Liver (tissue), 9 donors: ENCODE results near the gene ENGASE. TPM values are rescaled to one million over a fixed set of nuclear protein-coding genes. Genes with fewer than 3 reads are reported as not detected.

ENCODE experiments used
- DNase-seq: peaks from one replicate; pipeline ENCODE4 v3.0.0-alpha.2; 2017; ENCODE audit warnings: low spot score
- H3K27ac ChIP-seq, 2 donors: one replicate each; pipeline ENCODE4 v1.7.0; 2013; ENCODE audit warnings: inconsistent platforms in 2 of 2, low read length in 2 of 2, control low read depth in 1 of 2, low read depth in 1 of 2, mild to moderate bottlenecking in 1 of 2
- H3K27me3 ChIP-seq, 4 donors: one replicate each; pipeline versions ENCODE4 v1.6.1 to v1.7.0; 2013; ENCODE audit warnings: low read length in 3 of 4, inconsistent platforms in 1 of 4, mild to moderate bottlenecking in 1 of 4, moderate library complexity in 1 of 4; ENCODE audit not compliant: control insufficient read depth in 4 of 4, insufficient read depth in 4 of 4
- H3K36me3 ChIP-seq, 4 donors: one replicate each; pipeline versions ENCODE4 v1.6.1 to v1.7.0; 2013; ENCODE audit warnings: low read length in 3 of 4, mild to moderate bottlenecking in 3 of 4, low read depth in 1 of 4, moderate library complexity in 1 of 4; ENCODE audit not compliant: control insufficient read depth in 4 of 4, insufficient read depth in 3 of 4
- H3K4me1 ChIP-seq, 4 donors: one replicate each; pipeline versions ENCODE4 v1.6.1 to v1.7.0; 2013; ENCODE audit warnings: low read length in 3 of 4, mild to moderate bottlenecking in 3 of 4, moderate library complexity in 1 of 4; ENCODE audit not compliant: control insufficient read depth in 4 of 4, insufficient read depth in 4 of 4
- H3K4me3 ChIP-seq, 3 donors: one replicate each; pipeline versions ENCODE4 v1.6.1 to v1.7.0; 2013; ENCODE audit warnings: low read length in 3 of 3, control low read depth in 1 of 3, low read depth in 1 of 3, mild to moderate bottlenecking in 1 of 3
- H3K9ac ChIP-seq, 2 donors: one replicate each; pipeline ENCODE4 v1.7.0; 2013; ENCODE audit warnings: low read length in 2 of 2, mild to moderate bottlenecking in 2 of 2, moderate library complexity in 2 of 2, control low read depth in 1 of 2, low read depth in 1 of 2
- H3K9me3 ChIP-seq, 4 donors: one replicate each; pipeline versions ENCODE4 v1.6.1 to v1.7.0; 2013; ENCODE audit warnings: low read length in 3 of 4; ENCODE audit not compliant: control insufficient read depth in 4 of 4
- EGR1 ChIP-seq, 2 donors: IDR thresholded peaks; 2 replicates each; pipeline ENCODE4 v1.6.1; 2016 to 2018; ENCODE audit warnings: antibody characterized with exemption in 2 of 2, low read depth in 2 of 2
- FOXA1 ChIP-seq: IDR thresholded peaks from 2 replicates; pipeline ENCODE4 v1.6.1; 2016; ENCODE audit warnings: antibody characterized with exemption
- FOXA2 ChIP-seq: IDR thresholded peaks from 2 replicates; pipeline ENCODE4 v1.6.1; 2016; ENCODE audit warnings: antibody characterized with exemption
- GABPA ChIP-seq, 2 donors: IDR thresholded peaks in 1 of 2; conservative IDR thresholded peaks in 1 of 2; 2 replicates each; pipeline ENCODE4 v1.6.1; 2016; ENCODE audit warnings: antibody characterized with exemption in 2 of 2, mild to moderate bottlenecking in 1 of 2, moderate library complexity in 1 of 2
- HNF4A ChIP-seq, 2 donors: conservative IDR thresholded peaks; 2 replicates each; pipeline ENCODE4 v1.6.1; 2016; ENCODE audit warnings: antibody characterized with exemption in 2 of 2, mild to moderate bottlenecking in 2 of 2
- HNF4G ChIP-seq: IDR thresholded peaks from 2 replicates; pipeline ENCODE4 v1.6.1; 2016; ENCODE audit warnings: antibody characterized with exemption
- JUND ChIP-seq, 2 donors: IDR thresholded peaks; 2 replicates each; pipeline ENCODE4 v1.6.1; 2016; ENCODE audit warnings: antibody characterized with exemption in 2 of 2
- NR2F2 ChIP-seq: IDR thresholded peaks from 2 replicates; pipeline ENCODE4 v1.6.1; 2016; ENCODE audit warnings: antibody characterized with exemption
- RAD21 ChIP-seq, 2 donors: IDR thresholded peaks; 2 replicates each; pipeline ENCODE4 v1.6.1; 2016; ENCODE audit warnings: antibody characterized with exemption in 2 of 2, mild to moderate bottlenecking in 2 of 2
- RXRA ChIP-seq, 2 donors: IDR thresholded peaks; 2 replicates each; pipeline ENCODE4 v1.6.1; 2017 to 2018; ENCODE audit warnings: antibody characterized with exemption in 2 of 2, mild to moderate bottlenecking in 1 of 2
- SP1 ChIP-seq: IDR thresholded peaks from 2 replicates; pipeline ENCODE4 v1.6.1; 2018; ENCODE audit warnings: antibody characterized with exemption, mild to moderate bottlenecking
- TAF1 ChIP-seq: conservative IDR thresholded peaks from 2 replicates; pipeline ENCODE4 v1.6.1; 2016; ENCODE audit warnings: antibody characterized with exemption, mild to moderate bottlenecking
- YY1 ChIP-seq: IDR thresholded peaks from 2 replicates; pipeline ENCODE4 v1.6.1; 2016; ENCODE audit warnings: antibody characterized with exemption, mild to moderate bottlenecking
- WGBS: extraction: QIAGEN DNeasy Blood & Tissue Kit; methylation state at CpG from one replicate; pipeline ENCODE4 v1.1.7; 2013; 5-methylcytosine and 5-hydroxymethylcytosine counted together
- polyA plus RNA-seq, 2 donors: library from polyadenylated mRNA; stranded (reverse) in 1 of 2; unstranded in 1 of 2; fragments of 200-250 nt in 1 of 2; fragments of >200 nt in 1 of 2; fragmentation: Nextera tagmentation in 1 of 2; extraction: Ambion mirVana in 1 of 2; gene quantifications; one replicate each; pipeline versions ENCODE4 v1.2.1 to v1.2.3, GENCODE V29; 2013 to 2015
- total RNA-seq, 2 donors: library from RNA; depleted of rRNA; stranded (reverse); fragments of >200 nt; gene quantifications; one replicate each; pipeline ENCODE4 v1.2.3, GENCODE V29; 2014
- TF ChIP-seq, protein P1 (sequence below): IDR thresholded peaks from 2 replicates; pipeline ENCODE4 v1.6.1; 2016; ENCODE audit warnings: antibody characterized with exemption
- TF ChIP-seq, protein P2 (sequence below): IDR thresholded peaks from 2 replicates; pipeline ENCODE4 v1.6.1; 2016; ENCODE audit warnings: antibody characterized with exemption, mild to moderate bottlenecking
- TF ChIP-seq, protein P3 (sequence below): IDR thresholded peaks from 2 replicates; pipeline ENCODE4 v1.6.1; 2016; ENCODE audit warnings: antibody characterized with exemption
- donor health status: healthy.
- donor health status: healthy.
- donor health status: healthy.
- donor health status: healthy.
- donor health status: healthy.

Gene ENGASE
- total and polyA plus RNA-seq, 4 donors = 5.2 to 33.6 (median 7.8) TPM

DNA sequence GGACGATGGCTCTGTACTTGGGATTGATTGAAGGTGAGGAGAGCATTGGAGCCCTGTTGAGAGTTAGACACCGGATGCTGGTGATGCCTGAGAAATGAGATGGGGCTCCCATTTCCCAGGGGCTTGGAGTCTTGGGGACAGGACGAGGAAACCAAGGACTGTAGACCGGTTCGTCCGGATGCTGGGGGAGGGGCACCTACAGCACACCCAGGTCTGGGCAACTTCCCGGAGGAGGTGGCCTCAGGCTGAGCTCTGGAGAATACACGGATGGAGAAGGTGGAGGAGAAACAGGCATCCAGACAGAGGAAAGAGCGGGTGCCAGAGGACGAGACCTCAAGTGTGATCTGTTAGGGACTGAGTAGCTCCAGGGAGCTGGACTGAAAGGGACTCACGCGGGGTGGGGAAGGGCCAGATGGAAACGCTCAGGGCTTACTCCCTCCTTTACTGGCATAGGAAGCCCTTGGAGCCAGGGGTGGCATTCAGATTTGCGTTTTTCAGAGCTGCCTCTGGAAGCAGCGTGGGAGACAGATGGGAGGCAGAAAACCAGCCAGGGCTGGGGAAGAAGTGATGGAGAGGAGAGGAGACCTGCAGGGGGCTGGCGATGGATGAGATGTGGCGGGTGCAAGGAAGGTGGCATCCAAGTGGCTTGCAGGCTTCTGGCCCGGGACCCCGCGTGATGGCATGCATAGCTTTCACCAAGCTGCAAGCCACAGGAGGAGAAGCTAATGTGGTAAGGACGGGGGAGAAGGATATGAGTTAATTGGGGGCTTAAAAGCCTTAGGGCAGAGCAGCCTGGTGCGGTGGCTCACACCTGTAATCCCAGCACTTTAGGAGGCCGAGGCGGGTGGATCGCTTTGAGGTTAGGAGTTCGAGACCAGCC, 42.4 kb upstream of the ENGASE start (continued):
- TF ChIP-seq, protein P1, sequence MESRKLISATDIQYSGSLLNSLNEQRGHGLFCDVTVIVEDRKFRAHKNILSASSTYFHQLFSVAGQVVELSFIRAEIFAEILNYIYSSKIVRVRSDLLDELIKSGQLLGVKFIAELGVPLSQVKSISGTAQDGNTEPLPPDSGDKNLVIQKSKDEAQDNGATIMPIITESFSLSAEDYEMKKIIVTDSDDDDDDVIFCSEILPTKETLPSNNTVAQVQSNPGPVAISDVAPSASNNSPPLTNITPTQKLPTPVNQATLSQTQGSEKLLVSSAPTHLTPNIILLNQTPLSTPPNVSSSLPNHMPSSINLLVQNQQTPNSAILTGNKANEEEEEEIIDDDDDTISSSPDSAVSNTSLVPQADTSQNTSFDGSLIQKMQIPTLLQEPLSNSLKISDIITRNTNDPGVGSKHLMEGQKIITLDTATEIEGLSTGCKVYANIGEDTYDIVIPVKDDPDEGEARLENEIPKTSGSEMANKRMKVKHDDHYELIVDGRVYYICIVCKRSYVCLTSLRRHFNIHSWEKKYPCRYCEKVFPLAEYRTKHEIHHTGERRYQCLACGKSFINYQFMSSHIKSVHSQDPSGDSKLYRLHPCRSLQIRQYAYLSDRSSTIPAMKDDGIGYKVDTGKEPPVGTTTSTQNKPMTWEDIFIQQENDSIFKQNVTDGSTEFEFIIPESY = no peak
- TF ChIP-seq YY1 = no peak

DNA sequence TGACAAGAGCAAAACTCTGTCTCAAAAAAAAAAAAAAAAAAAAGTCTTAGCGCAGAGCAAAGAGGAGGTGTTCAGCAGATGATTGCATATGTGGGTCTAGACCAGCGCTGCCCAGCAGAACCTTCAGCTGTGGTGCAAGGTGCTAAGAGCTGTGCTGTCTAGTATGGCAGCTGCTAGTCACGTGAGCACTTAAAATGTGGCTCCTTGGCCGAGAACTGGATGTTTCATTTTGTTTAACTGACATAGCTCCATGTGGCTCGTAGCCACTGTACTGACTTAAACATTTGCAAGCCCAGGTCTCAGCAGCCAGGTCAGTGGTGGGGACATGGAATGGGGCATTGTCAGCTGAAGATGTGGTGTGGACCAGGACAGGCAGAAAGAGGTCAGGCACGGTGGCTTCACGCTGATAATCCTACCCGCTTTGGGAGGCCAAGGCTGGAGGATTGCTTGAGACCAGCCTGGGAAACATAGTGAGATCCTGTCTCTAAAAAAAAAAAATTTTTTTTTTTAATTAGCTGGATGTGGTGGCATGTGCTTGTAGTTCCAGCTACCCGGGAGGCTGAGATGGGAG, 41.5 kb upstream of the ENGASE start:
- Histone ChIP-seq H3K27ac (no peak overlapping the region), H3K36me3 (no peaks in the 10 kb centered on the region), H3K9me3 (no peaks in the 10 kb centered on the region), H3K4me3 (no peak overlapping the region), H3K4me1 (no peaks in the 10 kb centered on the region), H3K27me3 (peaks cover 0 to 3% (median 0%) of the 10 kb centered on the region in 4 donors), H3K9ac (no peak overlapping the region)
- WGBS = 90% methylated on average over 9 of the region's 9 CpGs
- no peak for TF ChIP-seq HNF4G
- TF ChIP-seq RXRA (IDR thresholded peaks at IDR 0.05) = no peak
- TF ChIP-seq HNF4A (conservative IDR thresholded peaks at IDR 0.05) = no peak
- TF ChIP-seq SP1 = no peak
- no peak for TF ChIP-seq GABPA (IDR thresholded peaks at IDR 0.05 in 1 of 2, conservative IDR thresholded peaks at IDR 0.05 in 1 of 2)
- TF ChIP-seq FOXA1 = no peak
- TF ChIP-seq TAF1 = no peak
- TF ChIP-seq, protein P2, sequence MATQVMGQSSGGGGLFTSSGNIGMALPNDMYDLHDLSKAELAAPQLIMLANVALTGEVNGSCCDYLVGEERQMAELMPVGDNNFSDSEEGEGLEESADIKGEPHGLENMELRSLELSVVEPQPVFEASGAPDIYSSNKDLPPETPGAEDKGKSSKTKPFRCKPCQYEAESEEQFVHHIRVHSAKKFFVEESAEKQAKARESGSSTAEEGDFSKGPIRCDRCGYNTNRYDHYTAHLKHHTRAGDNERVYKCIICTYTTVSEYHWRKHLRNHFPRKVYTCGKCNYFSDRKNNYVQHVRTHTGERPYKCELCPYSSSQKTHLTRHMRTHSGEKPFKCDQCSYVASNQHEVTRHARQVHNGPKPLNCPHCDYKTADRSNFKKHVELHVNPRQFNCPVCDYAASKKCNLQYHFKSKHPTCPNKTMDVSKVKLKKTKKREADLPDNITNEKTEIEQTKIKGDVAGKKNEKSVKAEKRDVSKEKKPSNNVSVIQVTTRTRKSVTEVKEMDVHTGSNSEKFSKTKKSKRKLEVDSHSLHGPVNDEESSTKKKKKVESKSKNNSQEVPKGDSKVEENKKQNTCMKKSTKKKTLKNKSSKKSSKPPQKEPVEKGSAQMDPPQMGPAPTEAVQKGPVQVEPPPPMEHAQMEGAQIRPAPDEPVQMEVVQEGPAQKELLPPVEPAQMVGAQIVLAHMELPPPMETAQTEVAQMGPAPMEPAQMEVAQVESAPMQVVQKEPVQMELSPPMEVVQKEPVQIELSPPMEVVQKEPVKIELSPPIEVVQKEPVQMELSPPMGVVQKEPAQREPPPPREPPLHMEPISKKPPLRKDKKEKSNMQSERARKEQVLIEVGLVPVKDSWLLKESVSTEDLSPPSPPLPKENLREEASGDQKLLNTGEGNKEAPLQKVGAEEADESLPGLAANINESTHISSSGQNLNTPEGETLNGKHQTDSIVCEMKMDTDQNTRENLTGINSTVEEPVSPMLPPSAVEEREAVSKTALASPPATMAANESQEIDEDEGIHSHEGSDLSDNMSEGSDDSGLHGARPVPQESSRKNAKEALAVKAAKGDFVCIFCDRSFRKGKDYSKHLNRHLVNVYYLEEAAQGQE = no peak
- TF ChIP-seq, protein P3, sequence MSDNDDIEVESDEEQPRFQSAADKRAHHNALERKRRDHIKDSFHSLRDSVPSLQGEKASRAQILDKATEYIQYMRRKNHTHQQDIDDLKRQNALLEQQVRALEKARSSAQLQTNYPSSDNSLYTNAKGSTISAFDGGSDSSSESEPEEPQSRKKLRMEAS = no peak
- TF ChIP-seq NR2F2 = no peak
- TF ChIP-seq YY1 = no peak
- TF ChIP-seq EGR1 (IDR thresholded peaks at IDR 0.05; ENCODE audit: low read depth in 2 of 2) = no peak
- no peak for TF ChIP-seq JUND (IDR thresholded peaks at IDR 0.05)
- TF ChIP-seq RAD21 (IDR thresholded peaks at IDR 0.05) = no peak
- no peak for TF ChIP-seq FOXA2
- no peak for DNase-seq
